Ovary (tissue), 3 donors: ENCODE data around the gene FHOD3.

ENCODE experiments used
- EP300 ChIP-seq: sonication (generic); formaldehyde crosslinking; IDR thresholded peaks from one replicate; pipeline ENCODE4 v1.6.1; 2017; ENCODE audit warnings: antibody characterized with exemption
- TF ChIP-seq, protein P1 (sequence below), 3 donors: fragments of 450-650 bp in 2 of 3; fragments of 200-600 bp in 1 of 3; IDR thresholded peaks; one replicate each; pipeline versions ENCODE4 v1.5.1 to v1.8.0; 2016 to 2022; ENCODE audit warnings: antibody characterized with exemption in 3 of 3, mild to moderate bottlenecking in 1 of 3
- donor health status: DM: no; HTN: no; CAD: no.

DNA sequence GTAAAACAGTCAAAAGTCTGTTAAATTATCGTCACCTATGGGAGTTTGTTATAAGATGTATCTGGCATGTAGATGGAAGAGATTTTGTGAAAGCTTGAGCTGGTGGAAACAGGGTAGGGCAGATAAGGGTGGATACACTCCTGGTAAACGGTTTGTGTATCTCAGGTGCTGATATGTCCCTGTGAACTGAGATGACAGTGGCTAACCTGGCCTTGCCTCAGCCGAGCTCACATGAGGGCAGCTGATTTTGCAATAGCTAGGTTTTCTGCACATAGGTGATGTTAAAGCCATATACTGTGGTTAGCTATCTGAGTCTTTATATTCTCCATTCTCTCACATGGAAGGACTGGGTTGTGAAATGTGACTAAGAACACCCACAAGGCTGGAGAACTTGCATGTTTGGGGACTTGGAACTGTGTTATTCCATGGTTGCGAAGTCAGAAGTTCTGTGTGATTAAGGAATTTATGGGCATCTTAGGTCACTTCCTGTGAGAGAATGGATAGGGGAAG is 326.2 kb downstream of the FHOD3 start:
- TF ChIP-seq EP300 = no peak
- TF ChIP-seq, protein P1, sequence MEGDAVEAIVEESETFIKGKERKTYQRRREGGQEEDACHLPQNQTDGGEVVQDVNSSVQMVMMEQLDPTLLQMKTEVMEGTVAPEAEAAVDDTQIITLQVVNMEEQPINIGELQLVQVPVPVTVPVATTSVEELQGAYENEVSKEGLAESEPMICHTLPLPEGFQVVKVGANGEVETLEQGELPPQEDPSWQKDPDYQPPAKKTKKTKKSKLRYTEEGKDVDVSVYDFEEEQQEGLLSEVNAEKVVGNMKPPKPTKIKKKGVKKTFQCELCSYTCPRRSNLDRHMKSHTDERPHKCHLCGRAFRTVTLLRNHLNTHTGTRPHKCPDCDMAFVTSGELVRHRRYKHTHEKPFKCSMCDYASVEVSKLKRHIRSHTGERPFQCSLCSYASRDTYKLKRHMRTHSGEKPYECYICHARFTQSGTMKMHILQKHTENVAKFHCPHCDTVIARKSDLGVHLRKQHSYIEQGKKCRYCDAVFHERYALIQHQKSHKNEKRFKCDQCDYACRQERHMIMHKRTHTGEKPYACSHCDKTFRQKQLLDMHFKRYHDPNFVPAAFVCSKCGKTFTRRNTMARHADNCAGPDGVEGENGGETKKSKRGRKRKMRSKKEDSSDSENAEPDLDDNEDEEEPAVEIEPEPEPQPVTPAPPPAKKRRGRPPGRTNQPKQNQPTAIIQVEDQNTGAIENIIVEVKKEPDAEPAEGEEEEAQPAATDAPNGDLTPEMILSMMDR (IDR thresholded peaks at IDR 0.05) = no peak
